ENCODE data around the gene ZNF248. TPM values are rescaled to one million over a fixed set of nuclear protein-coding genes. Genes with fewer than 3 reads are reported as not detected.
A peak's percentile ranks its signal among the peaks of the same experiment; 100 is the strongest.

ZNF248 gene
- total RNA-seq, 1 donor, result 7.6 TPM

DNA sequence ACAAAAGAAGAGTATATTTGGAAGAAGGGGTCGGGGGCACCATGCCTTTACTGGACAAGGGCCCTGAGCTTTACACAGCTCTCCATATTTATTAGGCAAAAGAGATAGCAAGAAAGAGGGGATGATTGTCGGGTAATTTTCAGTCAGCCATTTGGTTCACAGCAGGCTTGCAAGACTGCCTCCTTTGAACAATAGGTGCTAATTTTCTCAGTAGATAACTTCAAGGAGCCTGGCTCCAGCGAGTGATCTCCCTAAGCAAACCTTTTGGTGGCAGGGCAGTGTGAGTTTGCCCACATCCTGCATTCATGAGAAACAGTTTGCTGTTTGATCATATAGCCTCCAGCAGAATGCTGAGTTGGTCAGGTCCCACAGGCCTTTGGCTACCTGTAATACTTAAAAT, 94.3 kb downstream of the ZNF248 start:
- TF ChIP-seq, protein P1, sequence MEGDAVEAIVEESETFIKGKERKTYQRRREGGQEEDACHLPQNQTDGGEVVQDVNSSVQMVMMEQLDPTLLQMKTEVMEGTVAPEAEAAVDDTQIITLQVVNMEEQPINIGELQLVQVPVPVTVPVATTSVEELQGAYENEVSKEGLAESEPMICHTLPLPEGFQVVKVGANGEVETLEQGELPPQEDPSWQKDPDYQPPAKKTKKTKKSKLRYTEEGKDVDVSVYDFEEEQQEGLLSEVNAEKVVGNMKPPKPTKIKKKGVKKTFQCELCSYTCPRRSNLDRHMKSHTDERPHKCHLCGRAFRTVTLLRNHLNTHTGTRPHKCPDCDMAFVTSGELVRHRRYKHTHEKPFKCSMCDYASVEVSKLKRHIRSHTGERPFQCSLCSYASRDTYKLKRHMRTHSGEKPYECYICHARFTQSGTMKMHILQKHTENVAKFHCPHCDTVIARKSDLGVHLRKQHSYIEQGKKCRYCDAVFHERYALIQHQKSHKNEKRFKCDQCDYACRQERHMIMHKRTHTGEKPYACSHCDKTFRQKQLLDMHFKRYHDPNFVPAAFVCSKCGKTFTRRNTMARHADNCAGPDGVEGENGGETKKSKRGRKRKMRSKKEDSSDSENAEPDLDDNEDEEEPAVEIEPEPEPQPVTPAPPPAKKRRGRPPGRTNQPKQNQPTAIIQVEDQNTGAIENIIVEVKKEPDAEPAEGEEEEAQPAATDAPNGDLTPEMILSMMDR (IDR thresholded peaks at IDR 0.05; ENCODE audit: extremely low read depth, low read depth, low read length), result no peak
- DNase-seq (ENCODE audit: insufficient read length, low spot score, missing footprints), result no peak
- no peaks in the 10 kb centered on the region for H3K36me3 ChIP-seq (ENCODE audit: insufficient read depth, low read length)
- H3K4me3 ChIP-seq (ENCODE audit: insufficient read depth, low read length), result no peak overlapping the region
- H2AFZ ChIP-seq (ENCODE audit: low read length), result no peak overlapping the region
- no peaks in the 10 kb centered on the region for H3K4me1 ChIP-seq (ENCODE audit: insufficient read depth, low read length)
- no peaks in the 10 kb centered on the region for H4K20me1 ChIP-seq (ENCODE audit: insufficient read depth, low read length)
- no peaks in the 10 kb centered on the region for H3K9me3 ChIP-seq (ENCODE audit: low read depth, low read length)
- no peaks in the 10 kb centered on the region for H3K79me2 ChIP-seq (ENCODE audit: insufficient read depth, low read length)
- H3K27ac ChIP-seq (ENCODE audit: low read depth, low read length), result no peak overlapping the region
- no peak overlapping the region for H3K4me2 ChIP-seq (ENCODE audit: insufficient read depth, low read length)
- H3K27me3 ChIP-seq (ENCODE audit: insufficient read depth, low read length), result no peaks in the 10 kb centered on the region

DNA sequence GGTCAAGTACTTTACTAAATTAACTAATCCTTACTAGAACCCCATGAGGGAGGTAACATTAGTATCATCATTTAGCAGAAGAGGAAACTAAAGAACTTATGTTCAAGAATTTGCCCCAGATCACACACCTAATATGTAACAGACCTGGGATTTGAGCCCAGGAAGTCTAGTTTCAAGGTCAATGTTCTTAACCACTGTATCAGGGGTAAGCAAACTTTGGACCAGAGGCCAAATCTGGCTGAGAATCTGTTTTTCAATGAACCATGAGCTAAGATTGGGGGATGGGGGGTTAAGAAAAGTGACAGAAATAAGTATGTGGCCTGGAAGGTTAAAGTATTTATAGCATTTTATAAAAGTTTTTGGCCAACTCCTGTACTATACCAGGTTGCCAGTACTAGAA, 95.1 kb downstream of the ZNF248 start:
- no peak overlapping the region for H3K27ac ChIP-seq (ENCODE audit: low read depth, low read length)
- TF ChIP-seq, protein P1 (IDR thresholded peaks at IDR 0.05; ENCODE audit: extremely low read depth, low read depth, low read length), result no peak

DNA sequence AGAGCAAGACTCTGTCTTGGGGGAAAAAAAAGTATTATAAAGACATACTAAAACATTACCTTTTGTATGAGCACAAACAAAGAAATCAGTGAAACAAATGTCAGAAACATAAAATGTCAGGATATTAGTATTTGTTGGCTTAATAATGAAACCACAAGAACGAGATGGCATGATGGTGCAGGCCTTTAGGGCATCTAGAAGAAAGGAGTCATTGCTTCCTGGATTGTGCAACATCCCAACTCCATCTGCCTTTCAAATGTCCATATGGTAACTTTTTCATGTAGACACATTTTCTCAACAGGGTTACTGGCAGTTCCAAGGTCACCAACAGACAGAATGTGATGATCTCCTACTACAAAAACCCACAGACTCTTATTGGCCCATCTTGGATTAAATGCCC, 96.6 kb downstream of the ZNF248 start:
- Histone ChIP-seq H3K36me3 (ENCODE audit: insufficient read depth, low read length) (no peaks in the 10 kb centered on the region), H3K27ac (ENCODE audit: low read depth, low read length) (no peak overlapping the region), H2AFZ (ENCODE audit: low read length) (no peak overlapping the region), H3K4me3 (ENCODE audit: insufficient read depth, low read length) (no peak overlapping the region), H3K27me3 (ENCODE audit: insufficient read depth, low read length) (no peaks in the 10 kb centered on the region), H3K79me2 (ENCODE audit: insufficient read depth, low read length) (no peaks in the 10 kb centered on the region), H4K20me1 (ENCODE audit: insufficient read depth, low read length) (no peaks in the 10 kb centered on the region), H3K9me3 (ENCODE audit: low read depth, low read length) (no peaks in the 10 kb centered on the region), H3K4me2 (ENCODE audit: insufficient read depth, low read length) (no peak overlapping the region), H3K4me1 (ENCODE audit: insufficient read depth, low read length) (no peaks in the 10 kb centered on the region)
- DNase-seq (ENCODE audit: insufficient read length, low spot score, missing footprints), result no peak
- TF ChIP-seq, protein P1 (IDR thresholded peaks at IDR 0.05; ENCODE audit: extremely low read depth, low read depth, low read length), result no peak

More for the DNA sequence above, 95.1 kb downstream of the ZNF248 start:
- DNase-seq (ENCODE audit: insufficient read length, low spot score, missing footprints), result no peak
- Histone ChIP-seq H3K79me2 (ENCODE audit: insufficient read depth, low read length) (no peaks in the 10 kb centered on the region), H3K4me3 (ENCODE audit: insufficient read depth, low read length) (no peak overlapping the region), H4K20me1 (ENCODE audit: insufficient read depth, low read length) (no peaks in the 10 kb centered on the region), H3K27me3 (ENCODE audit: insufficient read depth, low read length) (no peaks in the 10 kb centered on the region), H3K4me1 (ENCODE audit: insufficient read depth, low read length) (no peaks in the 10 kb centered on the region), H3K4me2 (ENCODE audit: insufficient read depth, low read length) (no peak overlapping the region), H2AFZ (ENCODE audit: low read length) (no peak overlapping the region), H3K36me3 (ENCODE audit: insufficient read depth, low read length) (no peaks in the 10 kb centered on the region), H3K9me3 (ENCODE audit: low read depth, low read length) (no peaks in the 10 kb centered on the region)

DNA sequence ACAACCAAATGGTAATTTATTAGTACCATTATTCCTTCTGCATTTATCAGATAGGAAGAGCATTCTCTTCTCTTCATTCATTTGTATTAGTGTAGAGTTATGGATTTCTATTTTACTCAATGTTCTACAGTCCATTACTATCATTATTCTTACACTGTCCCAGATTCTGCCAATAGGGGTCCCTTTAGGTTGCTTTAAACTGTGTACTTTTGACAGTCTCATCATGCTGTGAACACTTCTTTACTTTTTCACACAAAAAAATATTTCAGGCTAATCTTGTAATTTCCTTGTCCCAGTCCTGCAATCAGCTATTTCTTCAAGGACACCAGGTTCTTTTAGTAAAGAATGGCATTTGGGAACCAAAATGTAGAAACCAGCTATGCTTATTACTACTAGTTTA, 99.3 kb downstream of the ZNF248 start:
- Histone ChIP-seq H4K20me1 (ENCODE audit: insufficient read depth, low read length) (no peaks in the 10 kb centered on the region), H3K9me3 (ENCODE audit: low read depth, low read length) (no peaks in the 10 kb centered on the region), H3K79me2 (ENCODE audit: insufficient read depth, low read length) (no peaks in the 10 kb centered on the region), H3K27me3 (ENCODE audit: insufficient read depth, low read length) (no peaks in the 10 kb centered on the region), H3K4me3 (ENCODE audit: insufficient read depth, low read length) (no peak overlapping the region), H3K27ac (ENCODE audit: low read depth, low read length) (no peak overlapping the region), H3K4me2 (ENCODE audit: insufficient read depth, low read length) (no peak overlapping the region), H3K4me1 (ENCODE audit: insufficient read depth, low read length) (no peaks in the 10 kb centered on the region), H2AFZ (ENCODE audit: low read length) (no peak overlapping the region), H3K36me3 (ENCODE audit: insufficient read depth, low read length) (no peaks in the 10 kb centered on the region)
- DNase-seq (ENCODE audit: insufficient read length, low spot score, missing footprints), result peak; percentile 74
- TF ChIP-seq, protein P1 (IDR thresholded peaks at IDR 0.05; ENCODE audit: extremely low read depth, low read depth, low read length), result no peak

All from osteoblast (primary cell).